ENCODE measurements around the gene ZNF444.

ZNF444 gene

GRCh38 chr19:56149656-56150038 is 8.6 kb downstream of the ZNF444 start:
- H3K4me1 Mint-ChIP-seq = peaks cover 27% of the 10 kb centered on the region
- no peaks in the 10 kb centered on the region for H3K27me3 Mint-ChIP-seq (ENCODE audit: low read depth)
- H3K27ac Mint-ChIP-seq = no peak overlapping the region
- TF ChIP-seq CTCF (IDR thresholded peaks at IDR 0.05; ENCODE audit: unreplicated experiment in 3 of 3) = no peak
- H3K4me3 Mint-ChIP-seq = no peak overlapping the region
- peaks cover 43% of the 10 kb centered on the region for H3K36me3 Mint-ChIP-seq (ENCODE audit: low read depth)
- no peaks in the 10 kb centered on the region for H3K9me3 Mint-ChIP-seq

GRCh38 chr19:56150358-56150757 is 9.3 kb downstream of the ZNF444 start:
- H3K4me1 Mint-ChIP-seq = peaks cover 27% of the 10 kb centered on the region
- no peak overlapping the region for H3K4me3 Mint-ChIP-seq
- H3K36me3 Mint-ChIP-seq (ENCODE audit: low read depth) = peaks cover 46% of the 10 kb centered on the region
- H3K27ac Mint-ChIP-seq = peak overlapping the region in 2 of 3 experiments; percentile 6 to 45
- no peaks in the 10 kb centered on the region for H3K9me3 Mint-ChIP-seq
- no peak for TF ChIP-seq CTCF (IDR thresholded peaks at IDR 0.05; ENCODE audit: unreplicated experiment in 3 of 3)
- no peaks in the 10 kb centered on the region for H3K27me3 Mint-ChIP-seq (ENCODE audit: low read depth)

- no peaks in the 10 kb centered on the region for H3K27me3 Mint-ChIP-seq (ENCODE audit: low read depth)
- TF ChIP-seq CTCF (IDR thresholded peaks at IDR 0.05; ENCODE audit: unreplicated experiment in 3 of 3) = no peak
Measured at GRCh38 chr19:56152644-56153043, 11.6 kb downstream of the ZNF444 start.

GRCh38 chr19:56153507-56153906 is 12.4 kb downstream of the ZNF444 start:
- H3K9me3 Mint-ChIP-seq = no peaks in the 10 kb centered on the region
- no peaks in the 10 kb centered on the region for H3K27me3 Mint-ChIP-seq (ENCODE audit: low read depth)
- no peak for TF ChIP-seq CTCF (IDR thresholded peaks at IDR 0.05; ENCODE audit: unreplicated experiment in 3 of 3)

More at GRCh38 chr19:56152644-56153043, 11.6 kb downstream of the ZNF444 start:
- H3K27ac Mint-ChIP-seq = peak overlapping the region in 2 of 3 experiments; percentile 43
- no peaks in the 10 kb centered on the region for H3K9me3 Mint-ChIP-seq
- peaks cover 27% of the 10 kb centered on the region for H3K4me1 Mint-ChIP-seq
- H3K4me3 Mint-ChIP-seq = no peak overlapping the region
- peaks cover 60% of the 10 kb centered on the region for H3K36me3 Mint-ChIP-seq (ENCODE audit: low read depth)

GRCh38 chr19:56155124-56155687 is 14.1 kb downstream of the ZNF444 start:
- peak in 1 of 3 experiments; percentile 16 for TF ChIP-seq CTCF (IDR thresholded peaks at IDR 0.05; ENCODE audit: unreplicated experiment in 3 of 3)
- no peak overlapping the region for H3K4me3 Mint-ChIP-seq
- H3K4me1 Mint-ChIP-seq = peaks cover 21% of the 10 kb centered on the region
- H3K9me3 Mint-ChIP-seq = no peaks in the 10 kb centered on the region
- peaks cover 53% of the 10 kb centered on the region for H3K36me3 Mint-ChIP-seq (ENCODE audit: low read depth)
- H3K27me3 Mint-ChIP-seq (ENCODE audit: low read depth) = no peaks in the 10 kb centered on the region
- H3K27ac Mint-ChIP-seq = no peak overlapping the region

More at GRCh38 chr19:56153507-56153906, 12.4 kb downstream of the ZNF444 start:
- peak overlapping the region; percentile 4 to 43 (median 15) for H3K27ac Mint-ChIP-seq
- H3K4me3 Mint-ChIP-seq = no peak overlapping the region
- H3K36me3 Mint-ChIP-seq (ENCODE audit: low read depth) = peaks cover 57% of the 10 kb centered on the region
- peaks cover 25% of the 10 kb centered on the region for H3K4me1 Mint-ChIP-seq

GRCh38 chr19:56156768-56157167 is 15.7 kb downstream of the ZNF444 start:
- Mint-ChIP-seq H3K4me1 (peaks cover 18% of the 10 kb centered on the region), H3K9me3 (no peaks in the 10 kb centered on the region), H3K27ac (no peak overlapping the region), H3K27me3 (ENCODE audit: low read depth) (no peaks in the 10 kb centered on the region), H3K36me3 (ENCODE audit: low read depth) (peaks cover 46% of the 10 kb centered on the region), H3K4me3 (no peak overlapping the region)
- TF ChIP-seq CTCF (IDR thresholded peaks at IDR 0.05; ENCODE audit: unreplicated experiment in 3 of 3) = no peak

Data from nephron (organoid).